GM15510 (cell line): ENCODE measurements around the gene TSPAN5.

ENCODE experiments used
- POLR2A ChIP-seq: IDR thresholded peaks from 3 replicates; pipeline ENCODE4 v1.6.1; 2011; ENCODE audit warnings: borderline replicate concordance; ENCODE audit not compliant: insufficient read length; ENCODE audit errors: extremely low read depth

Gene TSPAN5

DNA sequence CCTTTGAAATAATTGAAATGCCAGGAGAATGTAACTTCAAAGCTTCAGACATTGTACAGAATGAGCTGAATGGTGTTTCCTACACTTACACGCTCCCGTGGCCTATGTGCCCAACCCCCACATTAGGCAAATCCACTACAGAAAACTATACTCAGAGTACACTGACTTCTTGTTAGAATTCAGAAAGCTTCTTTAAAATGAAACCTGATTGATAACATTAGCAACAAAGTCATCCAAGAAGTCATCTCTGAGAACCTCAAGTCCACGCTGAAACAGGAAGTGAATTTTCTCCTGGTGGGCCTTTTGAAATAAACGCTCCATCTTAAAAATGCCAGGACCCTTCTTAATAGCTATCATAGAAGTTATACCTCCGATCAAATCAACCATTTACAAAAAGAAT is 136.3 kb downstream of the TSPAN5 start:
- TF ChIP-seq POLR2A, result no peak

DNA sequence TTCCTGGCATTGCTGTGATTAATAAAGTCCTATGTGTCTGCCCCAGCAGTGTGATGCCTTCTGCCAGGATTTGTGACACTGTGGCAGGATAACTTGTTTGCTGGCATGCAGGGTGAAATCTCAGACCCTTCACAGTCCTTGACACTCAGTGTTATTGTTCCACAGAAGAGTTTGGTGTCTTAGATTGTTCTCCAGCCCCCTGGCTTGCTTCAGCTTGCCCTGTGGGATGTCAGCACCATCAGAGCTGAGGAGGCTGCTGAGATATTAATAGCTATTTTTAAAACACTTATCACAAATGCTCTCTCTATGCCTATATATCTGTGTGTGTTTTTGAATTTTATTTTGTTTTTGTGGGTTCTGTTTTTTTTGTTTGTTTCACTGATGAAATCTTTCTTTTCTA is 136.9 kb downstream of the TSPAN5 start:
- TF ChIP-seq POLR2A, result no peak

DNA sequence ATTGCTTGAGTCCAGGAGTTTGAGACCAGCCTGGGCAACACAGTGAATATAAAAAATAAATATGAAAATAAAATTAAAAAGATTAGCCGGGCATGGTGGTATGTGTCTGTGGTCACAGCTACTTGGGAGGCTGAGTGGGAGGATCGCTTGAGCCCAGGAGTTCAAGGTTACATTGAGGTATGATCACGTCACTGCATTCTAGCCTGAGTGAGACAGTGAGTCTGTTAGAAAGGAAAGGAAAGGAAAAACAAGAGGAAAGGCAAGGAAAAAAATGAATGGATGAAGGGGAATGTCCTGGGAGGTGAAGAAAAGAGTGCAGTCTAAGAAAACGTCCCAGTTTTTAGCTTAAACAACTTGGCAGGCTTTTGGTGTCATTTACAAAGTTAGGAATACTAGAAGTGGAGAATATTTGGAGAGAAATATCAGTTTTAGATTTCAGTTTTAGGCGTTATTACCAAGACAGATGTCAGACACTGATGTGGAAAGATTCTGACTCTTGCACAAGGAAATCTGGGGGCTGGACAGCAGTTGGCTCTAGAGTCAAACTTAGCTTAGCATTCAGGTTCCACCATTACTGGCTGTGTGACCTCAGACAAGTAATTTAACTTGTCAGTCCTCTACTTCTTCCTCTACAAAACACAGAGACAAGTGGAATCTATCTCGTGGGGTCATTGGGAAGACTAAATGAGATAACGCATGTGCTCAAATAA is 139.0 kb downstream of the TSPAN5 start:
- no peak for TF ChIP-seq POLR2A

DNA sequence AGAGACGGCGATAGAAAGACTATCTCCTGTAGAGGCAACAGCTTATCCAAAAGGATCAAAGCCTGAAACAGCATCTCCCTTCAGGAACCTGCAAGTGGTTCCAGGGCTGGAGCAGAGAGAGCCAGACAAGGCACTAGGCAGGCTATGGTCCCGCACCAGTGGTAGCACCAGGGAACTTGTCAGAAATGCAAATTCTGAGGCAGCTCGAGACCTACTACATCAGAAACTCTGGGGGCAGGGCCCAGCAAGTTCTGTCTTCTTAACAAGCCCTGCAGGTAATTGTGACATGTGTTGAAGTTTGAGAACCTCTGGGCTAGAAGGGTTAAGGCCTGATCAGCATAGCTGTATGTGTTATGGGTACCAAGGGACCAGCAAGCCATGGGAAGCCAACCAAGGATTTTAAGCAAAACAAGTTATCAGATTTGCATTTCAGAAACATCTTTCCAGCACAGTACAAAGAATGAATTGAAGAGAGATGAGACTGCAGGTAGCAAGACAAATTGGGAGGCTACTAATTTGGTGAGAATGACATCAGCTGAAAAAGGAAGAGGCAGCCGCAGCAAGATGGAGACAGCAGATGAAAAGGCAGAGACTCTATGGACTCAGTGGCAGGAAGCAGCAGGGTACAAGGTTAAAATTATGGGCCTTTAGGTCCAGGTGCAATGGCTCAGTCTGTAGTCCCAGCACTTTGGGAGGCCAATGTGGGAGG is 139.7 kb downstream of the TSPAN5 start:
- TF ChIP-seq POLR2A, result no peak

DNA sequence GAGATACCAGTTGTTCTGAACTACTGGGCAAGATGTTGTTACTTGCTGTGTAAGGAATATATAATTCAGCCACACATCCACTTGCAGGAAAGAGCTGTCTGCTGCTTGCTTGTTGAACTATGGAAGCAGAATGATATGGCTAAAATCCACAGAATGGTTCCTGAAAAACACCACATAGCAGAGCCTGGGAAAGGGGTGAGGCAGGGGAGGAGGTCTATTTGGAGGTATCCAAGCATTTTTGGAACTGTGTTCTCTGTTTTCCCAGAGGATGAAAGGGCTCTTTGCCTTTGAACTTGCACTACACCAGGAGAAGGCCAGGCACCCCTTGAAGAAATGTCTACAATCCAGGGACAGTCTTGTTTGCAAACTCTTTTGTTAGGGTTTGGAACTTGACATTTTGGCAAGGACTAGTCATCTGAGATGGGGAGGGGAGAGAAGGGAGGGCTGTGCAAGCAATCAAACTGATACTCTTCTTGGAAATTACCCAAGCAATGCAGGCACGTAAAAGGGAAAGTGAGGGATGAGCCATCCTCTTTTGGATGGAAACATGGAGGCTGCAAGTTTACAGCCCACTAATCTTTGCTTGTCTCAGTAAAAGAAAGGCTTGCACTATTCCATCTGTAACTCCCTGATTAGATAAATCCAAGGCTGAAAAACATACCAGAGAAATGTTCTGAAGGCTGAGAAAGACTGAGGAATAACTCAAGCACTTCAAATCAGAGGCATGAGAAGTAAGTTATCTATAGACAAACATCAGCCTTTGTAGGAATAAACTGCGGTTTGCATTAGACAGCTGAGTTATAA is 141.0 kb downstream of the TSPAN5 start:
- no peak for TF ChIP-seq POLR2A

DNA sequence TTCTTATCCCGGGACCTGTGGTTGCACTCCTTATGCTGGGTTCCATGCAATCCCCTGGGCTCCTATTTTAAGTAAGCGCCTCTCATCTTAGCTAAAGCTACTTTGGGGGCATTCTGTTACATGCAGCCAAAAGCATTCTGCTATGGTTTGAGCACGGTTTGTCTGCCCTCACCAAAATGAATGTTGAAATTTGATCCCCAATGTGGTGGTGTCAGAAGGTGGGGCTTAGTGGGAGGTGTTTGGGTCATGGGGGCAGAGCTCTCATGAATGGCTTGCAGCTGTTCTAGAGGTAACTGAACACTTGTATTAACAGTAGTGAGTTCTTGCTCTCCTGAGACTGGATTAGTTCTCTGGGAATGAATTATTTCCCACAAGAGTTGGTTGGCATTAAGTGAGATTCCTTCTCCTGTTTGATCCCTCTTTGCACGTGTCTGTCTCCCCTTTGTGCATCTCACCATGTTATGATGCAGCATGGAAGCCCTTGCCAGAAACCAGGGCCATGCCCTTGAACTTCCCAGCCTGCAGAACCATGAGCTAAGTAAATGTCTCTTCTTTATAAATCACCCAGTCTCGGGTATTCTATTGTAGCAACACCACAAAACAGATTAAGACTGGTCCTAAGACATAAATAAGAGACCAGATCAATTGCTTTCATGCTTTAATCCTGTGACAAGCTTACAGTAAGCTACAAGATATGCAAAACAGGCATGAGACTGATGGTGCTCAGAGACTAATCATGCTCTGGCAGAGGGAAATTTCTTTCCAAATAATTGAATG is 141.8 kb downstream of the TSPAN5 start:
- no peak for TF ChIP-seq POLR2A

DNA sequence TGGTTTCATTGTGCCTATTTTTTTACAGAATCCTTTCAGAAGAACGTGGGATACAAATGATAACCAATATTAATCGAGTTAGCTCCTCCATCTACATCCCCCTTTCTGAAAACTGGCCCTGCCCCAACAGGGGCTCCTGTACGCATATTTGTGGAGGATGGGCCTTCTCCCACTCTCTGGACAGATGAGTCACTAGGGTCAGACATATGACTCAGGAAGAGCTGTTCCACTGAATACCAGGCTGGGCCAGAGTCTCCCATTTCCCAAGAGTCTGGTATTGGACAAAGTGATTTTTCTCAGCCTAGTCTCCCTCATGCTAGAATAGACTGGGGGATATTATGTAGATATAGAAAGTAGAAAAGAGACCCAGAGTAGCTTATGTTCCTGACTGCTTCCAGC is 142.4 kb downstream of the TSPAN5 start:
- TF ChIP-seq POLR2A, result no peak

DNA sequence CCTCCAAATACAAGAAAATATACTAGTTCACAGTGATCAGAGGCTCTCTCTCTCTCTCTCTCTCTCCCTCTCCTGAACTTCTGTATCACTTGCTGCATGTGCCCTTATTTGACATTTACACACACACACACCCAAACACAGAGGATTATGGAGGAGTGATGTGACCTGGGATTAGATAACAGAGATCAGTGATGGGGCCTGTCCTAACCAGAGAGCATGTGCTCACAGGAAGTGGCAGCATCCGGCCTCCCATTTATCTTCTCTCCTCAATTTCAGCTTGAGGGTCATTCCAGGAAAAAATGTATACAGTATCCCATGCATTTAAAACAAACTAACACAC is 143.0 kb downstream of the TSPAN5 start:
- no peak for TF ChIP-seq POLR2A

DNA sequence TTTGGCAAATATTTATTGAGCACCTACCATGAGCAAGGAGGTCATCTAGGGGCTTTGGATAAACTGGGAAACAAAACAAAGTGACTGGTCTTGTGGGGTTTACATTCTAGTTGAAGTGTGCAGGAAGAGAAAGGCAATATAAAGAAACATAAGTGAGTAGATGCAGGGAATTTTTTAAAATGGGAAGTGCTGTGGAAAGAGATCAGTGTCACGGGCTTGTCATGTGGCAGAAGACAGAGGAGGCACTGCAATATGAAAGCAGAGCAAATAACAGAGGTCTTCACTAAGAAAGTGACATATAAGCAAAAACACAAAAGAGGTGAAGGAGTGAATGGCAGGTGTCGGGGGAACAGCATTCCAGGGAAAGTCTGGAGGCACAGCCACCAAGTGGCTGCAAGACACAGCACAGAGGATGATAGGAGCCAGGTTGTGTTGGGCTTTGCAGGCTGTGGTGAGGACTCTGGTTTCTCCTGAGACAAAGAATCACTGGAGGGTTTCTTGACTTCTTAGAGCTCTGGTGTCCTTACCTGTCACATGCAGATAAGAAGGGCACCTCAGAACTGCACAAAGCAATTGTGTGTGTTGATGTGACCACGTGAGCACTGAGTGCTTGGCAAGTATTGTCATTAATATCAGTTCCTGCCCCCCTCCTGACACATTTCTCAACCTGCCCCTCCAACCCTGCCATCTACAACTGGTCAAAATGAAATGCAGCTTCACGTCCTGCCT is 143.5 kb downstream of the TSPAN5 start:
- TF ChIP-seq POLR2A, result no peak

DNA sequence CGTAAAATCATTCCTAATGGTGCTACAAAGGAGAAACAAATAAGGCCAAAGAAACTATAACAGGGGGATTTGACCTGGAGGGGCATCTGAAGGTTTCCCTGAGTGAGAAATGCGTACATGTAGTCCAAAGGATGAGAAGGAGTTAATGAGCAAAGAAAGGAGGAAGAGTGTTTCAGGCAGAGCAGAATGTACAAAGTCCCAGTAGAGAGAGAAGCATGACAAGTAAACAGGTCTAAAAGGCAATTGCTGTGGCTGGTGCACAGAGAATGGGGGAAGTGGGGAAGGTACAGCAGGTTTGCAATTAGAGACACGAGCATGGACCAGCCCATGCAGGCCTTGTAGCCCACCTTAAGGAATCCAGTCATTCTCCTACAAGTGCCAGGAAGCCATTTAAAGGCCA is 145.5 kb downstream of the TSPAN5 start:
- no peak for TF ChIP-seq POLR2A

DNA sequence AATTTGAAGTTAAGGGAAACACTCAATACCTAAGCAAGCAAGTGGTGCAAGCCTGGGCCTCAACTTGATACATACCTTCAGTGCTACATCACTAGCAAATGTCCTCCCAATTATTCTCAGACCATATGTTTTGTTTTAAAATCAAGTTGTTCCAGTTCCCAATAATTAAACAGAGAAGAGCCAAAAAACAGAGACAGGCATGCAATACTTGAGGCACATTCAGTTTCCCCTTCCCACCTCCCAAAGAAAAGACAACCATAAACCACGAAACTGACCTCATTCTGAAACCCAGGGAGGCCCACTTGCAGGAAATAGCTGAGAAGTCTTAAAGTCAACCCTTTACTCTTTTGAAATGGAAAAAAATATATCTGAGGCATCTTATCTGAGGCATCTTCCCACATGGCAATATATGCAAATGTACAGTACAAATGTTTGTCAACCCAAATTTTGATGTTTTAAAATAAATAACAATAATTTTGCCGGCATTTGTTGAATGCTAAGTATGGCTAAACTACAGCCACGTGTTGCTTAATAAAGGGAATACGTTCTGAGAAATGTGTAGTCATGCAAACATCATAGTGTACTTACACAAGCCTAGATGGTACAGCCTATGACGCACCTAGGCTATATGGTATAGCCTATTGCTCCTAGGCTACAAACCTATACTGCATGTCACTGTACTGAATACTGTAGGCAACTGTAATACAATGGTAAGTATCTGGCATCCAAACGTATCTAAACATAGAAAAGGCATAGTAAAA is 147.5 kb downstream of the TSPAN5 start:
- TF ChIP-seq POLR2A, result no peak

DNA sequence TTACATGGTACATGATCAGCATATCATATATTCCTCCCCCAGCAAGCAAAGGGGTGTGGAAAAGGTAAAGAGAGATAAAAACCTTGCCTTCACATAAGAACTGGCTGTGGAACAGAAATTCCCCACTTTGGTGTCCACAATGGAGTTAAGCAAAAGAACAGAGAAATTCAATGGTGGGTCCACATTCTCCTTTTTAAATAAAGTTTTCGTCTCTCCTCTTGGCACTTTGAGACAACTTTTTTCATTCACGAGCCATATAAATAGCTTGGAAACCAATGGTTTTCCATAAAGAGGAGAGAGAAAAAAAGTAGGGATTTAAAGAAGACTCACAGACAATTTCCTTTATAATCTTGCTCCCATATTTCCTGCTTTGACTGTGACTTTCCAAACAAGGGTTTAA is 148.1 kb downstream of the TSPAN5 start:
- no peak for TF ChIP-seq POLR2A

DNA sequence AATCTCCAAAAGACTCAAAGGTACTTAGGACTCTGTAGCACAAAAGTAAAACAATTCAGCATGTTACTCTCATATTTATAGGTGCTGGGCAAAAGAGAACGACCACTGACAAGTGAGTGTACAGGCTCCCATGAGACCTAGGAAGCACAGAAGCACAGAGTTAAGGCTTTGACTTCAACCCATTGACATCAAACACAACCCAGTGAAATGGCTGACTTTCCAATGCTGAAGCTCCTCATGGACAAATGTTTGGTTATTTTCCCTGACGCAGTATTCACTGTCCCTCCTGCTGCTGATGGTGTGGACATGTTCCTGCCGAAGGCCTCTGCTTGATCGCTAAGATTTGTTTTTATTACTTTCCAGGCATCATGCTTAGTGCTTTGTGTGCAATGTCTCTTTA is 148.7 kb downstream of the TSPAN5 start:
- no peak for TF ChIP-seq POLR2A
